ENCODE measurements around the gene C6orf15.

DNA sequence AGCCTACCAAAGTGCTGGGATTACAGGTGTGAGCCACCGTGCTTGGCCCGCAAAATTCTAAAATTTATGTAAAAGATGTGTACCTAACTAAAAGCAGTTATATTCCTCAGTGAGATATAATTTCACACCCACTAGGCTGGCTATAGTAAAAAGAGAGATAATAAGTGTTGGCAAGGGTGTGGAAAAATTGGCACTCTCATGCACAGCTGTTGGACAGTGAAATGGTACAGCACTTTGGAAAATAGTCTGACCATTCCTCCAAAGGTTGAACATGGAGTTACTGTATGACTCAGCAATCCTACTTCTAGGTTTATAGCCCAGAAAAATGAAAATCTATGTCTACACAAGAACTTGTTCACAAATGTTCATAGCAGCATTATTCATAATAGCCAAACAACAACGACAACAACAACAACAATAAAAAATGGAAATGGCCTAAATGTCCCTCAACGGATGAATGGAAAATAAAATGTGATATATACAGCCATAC, 13.9 kb downstream of the C6orf15 start:
- TF ChIP-seq, protein P1, sequence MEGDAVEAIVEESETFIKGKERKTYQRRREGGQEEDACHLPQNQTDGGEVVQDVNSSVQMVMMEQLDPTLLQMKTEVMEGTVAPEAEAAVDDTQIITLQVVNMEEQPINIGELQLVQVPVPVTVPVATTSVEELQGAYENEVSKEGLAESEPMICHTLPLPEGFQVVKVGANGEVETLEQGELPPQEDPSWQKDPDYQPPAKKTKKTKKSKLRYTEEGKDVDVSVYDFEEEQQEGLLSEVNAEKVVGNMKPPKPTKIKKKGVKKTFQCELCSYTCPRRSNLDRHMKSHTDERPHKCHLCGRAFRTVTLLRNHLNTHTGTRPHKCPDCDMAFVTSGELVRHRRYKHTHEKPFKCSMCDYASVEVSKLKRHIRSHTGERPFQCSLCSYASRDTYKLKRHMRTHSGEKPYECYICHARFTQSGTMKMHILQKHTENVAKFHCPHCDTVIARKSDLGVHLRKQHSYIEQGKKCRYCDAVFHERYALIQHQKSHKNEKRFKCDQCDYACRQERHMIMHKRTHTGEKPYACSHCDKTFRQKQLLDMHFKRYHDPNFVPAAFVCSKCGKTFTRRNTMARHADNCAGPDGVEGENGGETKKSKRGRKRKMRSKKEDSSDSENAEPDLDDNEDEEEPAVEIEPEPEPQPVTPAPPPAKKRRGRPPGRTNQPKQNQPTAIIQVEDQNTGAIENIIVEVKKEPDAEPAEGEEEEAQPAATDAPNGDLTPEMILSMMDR (IDR thresholded peaks at IDR 0.05; ENCODE audit: insufficient read depth, low read length): no peak
- no peak for TF ChIP-seq POLR2AphosphoS5 (IDR thresholded peaks at IDR 0.05; ENCODE audit: low read depth)
- no peak for TF ChIP-seq SPI1 (IDR thresholded peaks at IDR 0.05; ENCODE audit: borderline replicate concordance, low read depth)
- TF ChIP-seq, protein P2, sequence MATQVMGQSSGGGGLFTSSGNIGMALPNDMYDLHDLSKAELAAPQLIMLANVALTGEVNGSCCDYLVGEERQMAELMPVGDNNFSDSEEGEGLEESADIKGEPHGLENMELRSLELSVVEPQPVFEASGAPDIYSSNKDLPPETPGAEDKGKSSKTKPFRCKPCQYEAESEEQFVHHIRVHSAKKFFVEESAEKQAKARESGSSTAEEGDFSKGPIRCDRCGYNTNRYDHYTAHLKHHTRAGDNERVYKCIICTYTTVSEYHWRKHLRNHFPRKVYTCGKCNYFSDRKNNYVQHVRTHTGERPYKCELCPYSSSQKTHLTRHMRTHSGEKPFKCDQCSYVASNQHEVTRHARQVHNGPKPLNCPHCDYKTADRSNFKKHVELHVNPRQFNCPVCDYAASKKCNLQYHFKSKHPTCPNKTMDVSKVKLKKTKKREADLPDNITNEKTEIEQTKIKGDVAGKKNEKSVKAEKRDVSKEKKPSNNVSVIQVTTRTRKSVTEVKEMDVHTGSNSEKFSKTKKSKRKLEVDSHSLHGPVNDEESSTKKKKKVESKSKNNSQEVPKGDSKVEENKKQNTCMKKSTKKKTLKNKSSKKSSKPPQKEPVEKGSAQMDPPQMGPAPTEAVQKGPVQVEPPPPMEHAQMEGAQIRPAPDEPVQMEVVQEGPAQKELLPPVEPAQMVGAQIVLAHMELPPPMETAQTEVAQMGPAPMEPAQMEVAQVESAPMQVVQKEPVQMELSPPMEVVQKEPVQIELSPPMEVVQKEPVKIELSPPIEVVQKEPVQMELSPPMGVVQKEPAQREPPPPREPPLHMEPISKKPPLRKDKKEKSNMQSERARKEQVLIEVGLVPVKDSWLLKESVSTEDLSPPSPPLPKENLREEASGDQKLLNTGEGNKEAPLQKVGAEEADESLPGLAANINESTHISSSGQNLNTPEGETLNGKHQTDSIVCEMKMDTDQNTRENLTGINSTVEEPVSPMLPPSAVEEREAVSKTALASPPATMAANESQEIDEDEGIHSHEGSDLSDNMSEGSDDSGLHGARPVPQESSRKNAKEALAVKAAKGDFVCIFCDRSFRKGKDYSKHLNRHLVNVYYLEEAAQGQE (IDR thresholded peaks at IDR 0.05; ENCODE audit: insufficient replicate concordance, low read depth): no peak
- no peak for TF ChIP-seq GABPA (IDR thresholded peaks at IDR 0.05; ENCODE audit: low read depth)

All from HL-60 (cell line).